Measurements from ENCODE around the gene UBAC2.
"Not testable (repeated sequence)": the region's sequence is repeated elsewhere in the genome, so short reads cannot be mapped to it uniquely, and the experiment has no call there.

UBAC2 gene

GRCh38 chr13:99379856-99380801 is 179.5 kb downstream of the UBAC2 start:
- DNase-seq (ENCODE audit: low spot score): no peak

- no peak for DNase-seq (ENCODE audit: low spot score)
Observed at GRCh38 chr13:99380921-99381645, 180.4 kb downstream of the UBAC2 start.

- no peak for DNase-seq (ENCODE audit: low spot score)
Observed at GRCh38 chr13:99381766-99382165, 181.1 kb downstream of the UBAC2 start.

- DNase-seq (ENCODE audit: low spot score): no peak
Observed at GRCh38 chr13:99382428-99383133, 181.9 kb downstream of the UBAC2 start.

- DNase-seq (ENCODE audit: low spot score): no peak
Observed at GRCh38 chr13:99383511-99383921, 182.9 kb downstream of the UBAC2 start.

GRCh38 chr13:99383946-99384345 is 183.3 kb downstream of the UBAC2 start:
- DNase-seq (ENCODE audit: low spot score): no peak

- peak; percentile 56 for DNase-seq (ENCODE audit: low spot score)
Observed at GRCh38 chr13:99384468-99384867, 183.8 kb downstream of the UBAC2 start.

- no peak for DNase-seq (ENCODE audit: low spot score)
Observed at GRCh38 chr13:99385161-99385560, 184.5 kb downstream of the UBAC2 start.

GRCh38 chr13:99385940-99386339 is 185.3 kb downstream of the UBAC2 start:
- no peak for DNase-seq (ENCODE audit: low spot score)

- no peak for DNase-seq (ENCODE audit: low spot score)
Observed at GRCh38 chr13:99386495-99386894, 185.8 kb downstream of the UBAC2 start.

- no peak for DNase-seq (ENCODE audit: low spot score)
Observed at GRCh38 chr13:99386911-99387788, 186.5 kb downstream of the UBAC2 start.

- DNase-seq (ENCODE audit: low spot score): no peak
Observed at GRCh38 chr13:99388334-99388923, 187.8 kb downstream of the UBAC2 start.

- not testable (repeated sequence) for DNase-seq (ENCODE audit: low spot score)
Observed at GRCh38 chr13:99389094-99389493, 188.4 kb downstream of the UBAC2 start.

- DNase-seq (ENCODE audit: low spot score): no peak
Observed at GRCh38 chr13:99389520-99390304, 189.1 kb downstream of the UBAC2 start.

- DNase-seq (ENCODE audit: low spot score): no peak
Observed at GRCh38 chr13:99390601-99391000, 189.9 kb downstream of the UBAC2 start.

- DNase-seq (ENCODE audit: low spot score): no peak
Observed at GRCh38 chr13:99391781-99392469, 191.3 kb downstream of the UBAC2 start.

GRCh38 chr13:99392470-99393135 is 191.9 kb downstream of the UBAC2 start:
- DNase-seq (ENCODE audit: low spot score): no peak

- DNase-seq (ENCODE audit: low spot score): not testable (repeated sequence)
Observed at GRCh38 chr13:99393391-99393790, 192.7 kb downstream of the UBAC2 start.
